HL-60 (cell line): Measurements from ENCODE around the gene RASIP1.

Source experiments
- POLR2AphosphoS5 ChIP-seq: IDR thresholded peaks from 2 replicates; pipeline ENCODE4 v1.6.1; 2012; ENCODE audit warnings: low read depth
- REST ChIP-seq: IDR thresholded peaks from 2 replicates; pipeline ENCODE4 v1.6.1; 2012; ENCODE audit warnings: low read depth; ENCODE audit not compliant: insufficient replicate concordance

GRCh38 chr19:48711106-48711662 is 29.2 kb downstream of the RASIP1 start:
- TF ChIP-seq REST (no peak), POLR2AphosphoS5 (no peak)
